Type B pancreatic cell (in vitro differentiated cells): ENCODE results near the gene MTFR1L. TPM values are rescaled to one million over a fixed set of nuclear protein-coding genes. Genes with fewer than 3 reads are reported as not detected.

ENCODE experiments used
- DNase-seq: peaks from one replicate; pipeline ENCODE4 v3.0.0; 2021; ENCODE audit warnings: mixed read lengths; ENCODE audit not compliant: unreplicated experiment; ENCODE audit errors: extremely low spot score
- H3K27ac Mint-ChIP-seq: 2 replicates; pipeline ENCODE4 v1.8.0; 2021; ENCODE audit warnings: mild to moderate bottlenecking, mixed read lengths
- H3K27me3 Mint-ChIP-seq: 2 replicates; pipeline ENCODE4 v1.8.0; 2021; ENCODE audit warnings: mixed read lengths
- H3K36me3 Mint-ChIP-seq: 2 replicates; pipeline ENCODE4 v1.8.0; 2021; ENCODE audit warnings: mixed read lengths
- H3K4me1 Mint-ChIP-seq: one replicate; pipeline ENCODE4 v1.8.0; 2021; ENCODE audit warnings: mixed read lengths; ENCODE audit not compliant: unreplicated experiment
- H3K4me3 Mint-ChIP-seq: 2 replicates; pipeline ENCODE4 v1.8.0; 2021; ENCODE audit warnings: mild to moderate bottlenecking, mixed read lengths
- H3K9me3 Mint-ChIP-seq: 2 replicates; pipeline ENCODE4 v1.8.0; 2021; ENCODE audit warnings: mixed read lengths
- CTCF ChIP-seq: fragments of 200-600 bp; sonication (generic); conservative IDR thresholded peaks from 2 replicates; pipeline ENCODE4 v1.5.0; 2021; ENCODE audit warnings: antibody characterized with exemption, mild to moderate bottlenecking
- total RNA-seq: library from RNA; stranded (reverse); gene quantifications from 2 replicates; pipeline ENCODE4 v1.2.1, GENCODE V29; 2021; ENCODE audit warnings: low replicate concordance

Gene MTFR1L
- total RNA-seq, 1 donor from 2014 or later, result 73.5 TPM

GRCh38 chr1:25821630-25822091, 1.9 kb downstream of the MTFR1L start:
- DNase-seq, result no peak
- Mint-ChIP-seq H3K36me3 (peaks cover 8% of the 10 kb centered on the region), H3K27ac (peak overlapping the region; percentile 61), H3K9me3 (no peaks in the 10 kb centered on the region), H3K27me3 (no peaks in the 10 kb centered on the region), H3K4me1 (peaks cover 36% of the 10 kb centered on the region), H3K4me3 (peak overlapping the region; percentile 96)
- no peak for TF ChIP-seq CTCF

GRCh38 chr1:25825605-25826004, 5.9 kb downstream of the MTFR1L start:
- H3K27me3 Mint-ChIP-seq, result no peaks in the 10 kb centered on the region
- H3K4me3 Mint-ChIP-seq, result no peak overlapping the region
- no peaks in the 10 kb centered on the region for H3K9me3 Mint-ChIP-seq
- H3K36me3 Mint-ChIP-seq, result peaks cover 14% of the 10 kb centered on the region
- DNase-seq, result no peak
- no peak overlapping the region for H3K27ac Mint-ChIP-seq
- TF ChIP-seq CTCF, result no peak
- H3K4me1 Mint-ChIP-seq, result peaks cover 17% of the 10 kb centered on the region

GRCh38 chr1:25826571-25826970, 6.8 kb downstream of the MTFR1L start:
- no peak overlapping the region for H3K4me3 Mint-ChIP-seq
- no peaks in the 10 kb centered on the region for H3K9me3 Mint-ChIP-seq
- H3K27ac Mint-ChIP-seq, result no peak overlapping the region
- TF ChIP-seq CTCF, result no peak
- peak; percentile 62 for DNase-seq
- H3K36me3 Mint-ChIP-seq, result peaks cover 11% of the 10 kb centered on the region
- peaks cover 8% of the 10 kb centered on the region for H3K4me1 Mint-ChIP-seq
- no peaks in the 10 kb centered on the region for H3K27me3 Mint-ChIP-seq

GRCh38 chr1:25828491-25828890, 8.7 kb downstream of the MTFR1L start:
- Mint-ChIP-seq H3K27ac (no peak overlapping the region), H3K4me3 (no peak overlapping the region), H3K4me1 (no peaks in the 10 kb centered on the region), H3K9me3 (no peaks in the 10 kb centered on the region), H3K27me3 (no peaks in the 10 kb centered on the region), H3K36me3 (peaks cover 10% of the 10 kb centered on the region)
- TF ChIP-seq CTCF, result no peak
- DNase-seq, result no peak

- Mint-ChIP-seq H3K27ac (no peak overlapping the region), H3K36me3 (peaks cover 10% of the 10 kb centered on the region), H3K4me1 (no peaks in the 10 kb centered on the region), H3K4me3 (no peak overlapping the region), H3K9me3 (no peaks in the 10 kb centered on the region), H3K27me3 (no peaks in the 10 kb centered on the region)
- no peak for TF ChIP-seq CTCF
- DNase-seq, result peak; percentile 15
Observed at GRCh38 chr1:25829046-25829445, 9.3 kb downstream of the MTFR1L start.
